EL (cell line): ENCODE results near the gene SORCS3.

Source experiments
- DNase-seq: peaks from one replicate; pipeline ENCODE4 v3.0.0-alpha.2; 2016

The SORCS3 gene

DNA sequence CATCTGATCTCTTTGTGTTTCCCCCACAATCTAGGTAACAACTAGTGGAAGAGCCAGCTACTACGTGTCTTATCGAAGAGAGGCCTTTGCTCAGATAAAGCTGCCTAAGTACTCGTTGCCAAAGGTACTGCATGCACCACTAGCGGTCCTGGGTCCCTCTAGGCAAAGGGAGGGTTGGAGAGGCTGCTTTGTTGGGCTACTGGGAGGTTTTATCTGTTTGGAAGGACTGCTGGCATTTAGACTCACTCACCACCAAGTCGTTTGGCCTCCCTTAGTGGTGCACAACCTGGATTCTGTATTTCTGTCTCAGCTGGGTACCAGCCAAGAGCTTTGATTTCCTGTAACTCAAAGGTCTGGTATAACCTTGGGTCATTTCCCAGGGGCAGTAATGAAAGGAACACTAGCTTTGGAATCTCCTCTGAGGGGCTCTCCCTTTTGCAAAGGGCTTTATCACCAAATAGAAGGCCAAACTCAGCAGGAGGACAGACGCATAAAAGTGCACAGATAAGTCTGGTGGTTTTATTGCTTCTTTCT lies 498.3 kb downstream of the SORCS3 start:
- no peak for DNase-seq

DNA sequence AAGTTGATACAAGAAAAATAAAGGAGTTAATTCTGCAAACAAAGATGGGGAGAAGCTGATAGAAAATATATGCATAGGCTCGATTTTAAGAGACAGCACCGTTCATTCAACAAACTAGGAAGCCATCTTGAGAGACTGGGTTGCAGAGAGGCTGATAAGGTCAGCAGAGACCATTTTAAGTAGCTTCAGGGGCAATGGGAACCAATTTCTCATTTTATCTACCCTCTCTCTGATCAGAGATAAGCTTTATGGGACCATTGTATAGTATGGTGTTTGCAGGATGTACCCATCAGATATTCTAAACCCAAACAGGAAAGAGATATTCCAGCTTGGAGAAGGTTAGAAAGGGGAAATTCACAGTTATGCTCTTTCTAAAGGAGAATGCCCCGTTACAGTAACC lies 499.5 kb downstream of the SORCS3 start:
- no peak for DNase-seq

DNA sequence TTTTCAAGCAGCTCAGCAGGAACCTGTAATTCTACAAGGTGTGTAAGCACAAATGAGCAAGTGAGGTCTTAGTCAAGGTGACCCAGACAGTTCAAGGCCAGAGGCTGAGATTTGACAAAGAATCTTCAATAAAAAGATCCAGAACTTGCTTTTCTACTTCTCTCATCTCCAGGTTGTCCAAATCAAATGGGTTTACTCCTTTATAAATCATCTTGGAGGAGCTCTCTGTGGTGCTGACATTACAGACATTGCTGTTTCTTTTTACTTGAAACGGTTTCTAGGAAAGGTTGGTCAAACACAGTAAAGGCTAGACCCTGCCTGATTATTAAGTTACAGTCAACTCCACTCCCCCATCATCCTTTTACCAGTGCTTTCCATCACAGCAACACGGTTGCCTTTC lies 504.6 kb downstream of the SORCS3 start:
- no peak for DNase-seq

DNA sequence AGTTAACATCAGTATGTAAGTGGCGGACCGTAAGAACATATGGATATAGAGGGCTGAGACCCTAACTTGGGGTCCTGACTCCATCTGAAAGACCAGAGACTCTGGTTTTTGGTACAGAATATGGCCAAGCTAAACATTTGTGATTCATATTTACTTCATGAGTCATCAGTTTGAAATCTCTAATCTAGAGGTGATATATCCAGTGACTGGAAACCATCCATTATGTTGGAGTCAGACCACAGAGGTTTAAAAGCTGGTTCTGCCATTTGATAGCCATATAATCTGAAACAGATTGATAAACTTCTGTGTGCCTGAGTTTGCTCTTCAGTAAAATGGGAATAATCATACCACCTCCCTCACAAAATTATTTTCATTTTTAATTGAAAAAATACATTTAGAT lies 505.3 kb downstream of the SORCS3 start:
- DNase-seq: no peak

DNA sequence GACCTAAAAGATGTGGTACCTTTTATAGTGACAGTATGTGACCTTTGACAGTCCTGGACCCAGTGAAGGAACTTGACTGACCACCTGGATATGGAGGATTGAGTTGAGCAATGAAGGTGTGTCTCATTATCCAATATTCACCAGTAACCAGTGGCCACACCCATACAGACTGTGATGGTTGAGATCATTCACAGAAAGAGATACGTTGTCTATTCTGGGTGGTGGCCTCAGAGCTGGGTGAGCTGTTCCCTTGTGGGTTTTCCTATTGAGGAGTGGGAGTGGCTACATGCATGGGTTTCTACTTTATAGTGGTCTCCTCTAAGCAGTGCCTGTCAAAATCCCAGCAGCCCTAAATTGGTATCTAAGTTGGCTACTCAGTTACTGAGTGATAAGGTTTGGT lies 507.4 kb downstream of the SORCS3 start:
- DNase-seq: no peak

DNA sequence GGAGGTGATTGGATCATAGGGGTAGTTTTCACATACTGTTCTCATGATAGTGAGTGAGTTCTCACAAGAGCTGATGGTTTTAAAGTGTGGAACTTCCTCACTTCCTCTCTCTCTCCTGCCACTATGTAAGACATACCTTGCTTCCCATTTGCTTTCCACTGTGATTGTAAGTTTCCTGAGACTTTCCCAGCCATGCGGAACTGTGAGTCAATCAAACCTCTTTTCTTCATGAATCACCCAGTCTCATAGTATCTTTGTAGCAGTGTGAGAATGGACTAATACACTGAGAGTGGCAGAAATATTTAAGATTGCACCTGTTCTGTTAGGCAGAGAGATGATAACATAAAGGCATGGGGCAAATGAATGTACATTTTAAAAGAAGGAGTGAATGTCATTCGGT lies 507.8 kb downstream of the SORCS3 start:
- DNase-seq: no peak

DNA sequence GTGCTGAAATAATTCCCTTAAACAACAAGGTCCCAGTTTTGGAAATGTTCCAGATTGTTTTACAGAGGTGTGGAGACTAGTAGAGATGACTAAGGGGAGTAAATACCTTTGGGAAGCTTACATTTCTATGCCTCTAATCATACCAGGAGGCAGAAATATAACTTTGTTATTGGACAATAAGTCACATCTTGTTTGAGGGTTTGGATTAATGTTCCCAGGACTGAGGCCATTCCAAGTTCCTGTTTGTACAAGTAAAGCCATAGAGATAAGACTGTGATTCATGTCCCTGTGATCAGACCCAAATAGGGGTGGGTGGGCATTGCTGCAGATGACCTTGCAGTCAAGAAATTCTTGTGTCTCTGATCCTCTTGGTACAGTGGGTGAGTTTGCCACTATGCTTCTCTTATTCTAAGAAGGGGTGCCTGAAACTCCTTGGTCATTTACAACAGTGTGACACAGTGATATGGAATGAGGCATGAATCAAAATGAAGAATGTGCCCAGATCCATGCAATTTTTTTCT lies 508.3 kb downstream of the SORCS3 start:
- DNase-seq: no peak

DNA sequence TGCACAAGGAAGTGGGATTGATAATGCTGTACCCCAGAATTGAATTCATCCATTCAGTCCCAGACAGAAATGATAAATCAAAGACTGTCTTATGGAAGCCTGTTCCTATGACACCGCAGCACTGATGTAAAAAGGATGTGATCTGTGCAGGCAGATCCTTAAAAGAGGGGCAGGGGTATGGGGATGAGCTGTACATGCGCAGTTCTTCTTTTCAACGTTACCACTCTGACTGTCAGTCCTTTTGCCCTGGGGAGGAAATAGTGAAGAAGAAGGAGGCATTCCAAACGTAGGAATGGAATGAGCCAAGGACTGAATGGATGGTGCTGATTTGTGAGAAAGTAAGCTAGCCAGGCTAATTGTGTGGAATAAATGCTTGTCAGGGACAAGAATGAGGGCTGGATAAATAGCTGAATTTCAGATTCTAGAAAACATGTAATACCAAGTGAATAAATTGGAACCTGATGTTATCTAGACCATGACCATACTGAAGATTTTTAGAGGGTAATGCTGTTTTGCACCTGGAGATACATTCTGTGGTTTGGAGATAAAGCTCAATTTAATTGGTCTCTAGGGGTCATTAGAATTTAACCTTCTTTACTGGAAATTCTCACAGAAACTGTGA lies 509.3 kb downstream of the SORCS3 start:
- no peak for DNase-seq

DNA sequence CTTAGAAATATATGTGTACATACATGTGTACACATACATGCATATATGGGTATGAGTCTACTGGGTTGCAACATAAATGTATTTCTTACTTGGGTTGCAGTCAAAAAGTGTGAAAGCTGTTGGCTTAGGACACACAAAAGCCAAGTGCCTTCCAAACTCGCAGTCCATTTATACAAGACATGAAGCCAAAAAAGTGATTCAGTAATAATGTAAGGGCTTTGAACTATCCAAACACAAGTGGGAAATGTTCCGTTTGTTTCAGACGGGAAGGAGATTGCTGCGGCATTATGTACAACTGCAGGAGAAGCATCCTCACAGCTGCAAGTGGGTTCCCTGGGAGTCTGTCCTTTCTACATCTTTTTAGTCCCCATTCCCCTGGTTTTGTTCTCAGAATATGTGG lies 513.6 kb downstream of the SORCS3 start:
- DNase-seq: no peak

DNA sequence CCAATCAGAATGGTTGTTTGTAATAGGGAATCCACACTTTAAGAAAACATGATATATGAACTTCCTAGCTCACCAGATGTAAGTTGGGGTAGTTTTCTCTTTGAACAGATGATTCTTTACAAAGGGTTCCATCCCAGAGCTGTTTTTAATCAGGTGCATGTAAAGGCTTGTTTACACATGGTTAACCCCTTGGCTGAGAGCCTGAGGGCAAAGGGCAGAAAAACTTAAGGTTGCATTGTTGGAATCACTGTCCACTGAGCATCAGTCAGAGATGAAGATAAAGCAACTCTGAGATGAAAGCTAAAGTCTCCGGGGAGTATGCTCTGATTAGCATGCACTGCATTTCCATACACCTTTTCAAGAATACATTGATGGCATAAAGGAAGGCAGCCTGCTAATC lies 518.2 kb downstream of the SORCS3 start:
- no peak for DNase-seq

DNA sequence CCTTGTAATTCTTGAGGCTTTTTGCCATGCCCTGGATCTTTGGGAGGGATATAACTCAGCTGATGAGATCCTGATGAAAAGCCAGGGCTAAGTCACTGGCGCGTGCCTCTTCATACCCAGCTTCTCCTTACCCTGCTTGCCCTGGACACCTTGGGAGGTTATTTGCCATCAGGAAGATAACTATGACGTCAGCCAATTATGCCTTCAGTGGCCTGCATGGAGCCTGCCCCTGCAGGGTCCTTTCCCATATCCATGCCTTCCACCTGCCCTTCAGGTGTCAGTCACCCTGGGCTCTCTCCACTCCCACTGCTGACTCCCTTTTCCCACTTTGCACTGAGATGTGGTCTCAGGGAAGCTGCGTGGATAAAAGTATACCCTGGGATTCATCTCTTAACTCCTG lies 520.1 kb downstream of the SORCS3 start:
- no peak for DNase-seq

DNA sequence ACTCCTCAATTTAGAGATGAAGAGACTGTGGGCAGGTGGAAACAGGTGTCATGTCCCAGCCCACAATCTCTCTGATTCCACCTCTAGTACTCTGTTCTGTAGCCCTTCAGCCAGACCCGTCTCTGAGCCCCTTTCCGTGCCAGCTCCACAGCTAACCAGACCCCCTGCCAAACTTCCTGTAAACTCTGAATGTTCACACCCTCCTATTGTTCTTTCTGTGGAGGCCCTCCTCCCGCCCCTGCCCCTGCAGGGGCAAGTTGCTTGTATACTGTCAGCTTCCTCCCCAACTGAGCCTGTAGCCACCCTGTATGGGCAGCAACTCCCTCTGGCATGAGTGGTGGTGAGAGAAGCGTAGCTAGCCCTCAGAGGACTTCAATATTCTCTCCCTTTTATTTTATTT lies 520.7 kb downstream of the SORCS3 start:
- DNase-seq: no peak

DNA sequence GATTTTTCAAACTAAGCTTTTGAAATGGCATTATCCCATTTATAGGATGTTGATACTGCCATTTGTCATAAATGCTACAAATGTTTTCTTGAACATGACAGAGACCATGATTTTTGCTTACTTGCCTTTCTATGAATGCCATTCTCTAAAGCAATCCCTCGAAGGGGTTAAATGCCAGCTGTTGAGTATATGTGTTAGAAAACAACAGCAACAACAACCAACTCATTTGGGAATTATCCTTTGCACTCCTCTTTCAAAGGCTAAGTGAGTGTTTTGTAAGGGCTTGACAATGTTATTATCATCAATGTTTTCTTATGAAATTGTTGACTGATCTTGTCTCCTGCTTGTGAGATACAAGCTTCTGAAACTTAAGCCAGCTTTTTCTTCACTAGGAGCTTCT lies 529.4 kb downstream of the SORCS3 start:
- DNase-seq: no peak

DNA sequence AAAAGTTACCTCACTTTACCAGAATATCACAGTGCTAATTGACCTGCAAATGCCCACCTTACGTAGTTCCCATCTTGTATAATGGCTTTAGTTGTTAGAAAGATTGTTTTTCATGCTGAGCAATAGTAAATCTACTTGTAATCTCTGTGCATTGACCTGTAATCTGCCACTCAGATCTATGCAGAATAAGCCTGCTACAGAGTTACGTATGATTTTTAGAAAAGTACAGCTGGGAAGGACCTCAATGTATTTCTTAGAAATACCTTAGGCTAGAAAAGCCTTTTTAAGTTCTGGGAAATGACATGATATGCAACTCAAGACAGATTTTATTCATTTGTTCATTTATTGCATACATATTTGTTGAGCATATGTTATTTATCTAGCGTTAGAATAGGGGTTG lies 530.9 kb downstream of the SORCS3 start:
- DNase-seq: no peak

DNA sequence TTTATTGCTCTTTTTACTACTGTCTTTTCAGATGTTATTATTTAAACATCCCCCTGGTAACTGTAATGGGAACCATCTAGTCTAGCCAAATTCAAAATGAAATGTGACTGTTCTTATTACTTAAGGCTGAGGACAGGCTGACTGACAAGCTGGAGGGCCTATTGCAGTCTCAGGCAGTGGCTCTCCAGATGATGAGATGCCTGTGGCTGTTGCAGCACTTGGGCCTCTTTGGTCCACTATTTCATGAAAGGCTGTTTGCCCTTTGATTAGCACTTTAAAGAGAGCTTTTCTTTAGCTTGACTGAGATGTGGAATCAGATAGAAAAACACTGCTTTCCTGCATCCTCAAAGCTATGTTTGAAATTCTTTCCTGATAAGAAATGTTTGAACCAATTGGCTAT lies 540.5 kb downstream of the SORCS3 start:
- no peak for DNase-seq

DNA sequence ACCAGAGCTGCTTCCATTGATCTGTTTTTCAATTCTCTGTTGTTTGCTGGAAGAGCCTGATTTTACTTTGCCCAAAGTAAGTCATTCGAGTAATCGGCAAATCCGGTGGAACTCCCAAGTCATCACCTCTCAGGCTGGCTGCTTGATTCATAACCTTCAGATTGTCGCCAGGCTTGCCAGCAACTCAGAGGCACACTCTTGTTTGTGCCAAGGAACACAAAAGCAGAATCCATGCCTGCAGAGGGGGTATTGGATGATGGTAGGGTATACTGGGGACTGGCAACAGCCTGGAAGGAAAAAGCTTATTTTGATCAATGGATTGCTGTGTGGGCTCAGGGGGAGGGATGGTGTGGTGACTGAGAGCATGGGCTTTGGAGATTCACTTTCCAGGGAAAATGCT lies 542.4 kb downstream of the SORCS3 start:
- no peak for DNase-seq

DNA sequence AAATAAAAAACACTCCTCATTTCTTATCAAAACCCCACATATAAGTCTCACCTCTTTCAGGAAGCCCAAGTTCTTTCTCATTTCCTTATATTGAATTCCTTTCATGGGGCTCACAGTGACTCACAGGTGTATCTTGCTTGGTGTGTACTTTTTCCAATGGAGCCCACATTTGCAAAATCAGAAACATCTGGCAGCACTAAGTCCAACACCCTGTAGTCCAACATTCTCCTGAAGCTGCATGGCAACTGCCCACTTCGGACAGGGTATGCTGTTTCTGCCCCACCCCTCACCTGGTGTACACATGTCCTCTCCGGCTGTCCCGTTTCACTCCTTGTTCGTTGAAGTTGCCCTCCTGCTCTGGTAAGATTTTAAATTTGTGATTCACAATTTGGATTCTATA lies 544.1 kb downstream of the SORCS3 start:
- no peak for DNase-seq

DNA sequence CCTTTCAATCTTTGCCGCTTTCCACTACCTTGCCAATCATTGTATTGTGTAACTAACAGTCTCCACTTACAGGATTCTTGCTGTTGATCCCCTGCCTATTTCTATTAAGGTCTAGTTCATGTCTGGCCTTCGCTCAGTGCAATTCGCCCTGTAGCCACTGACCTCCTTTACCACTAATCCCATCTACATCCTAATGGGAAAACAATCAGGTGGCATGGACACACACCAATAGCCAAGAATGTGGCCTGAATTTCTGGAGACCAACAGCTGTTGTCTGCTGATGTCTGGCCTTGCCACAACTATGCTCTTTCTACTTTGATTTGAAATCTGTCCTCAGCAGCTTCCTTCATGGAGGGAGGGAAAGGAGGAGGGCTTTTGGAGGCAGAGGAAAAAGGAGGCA lies 546.2 kb downstream of the SORCS3 start:
- DNase-seq: no peak

DNA sequence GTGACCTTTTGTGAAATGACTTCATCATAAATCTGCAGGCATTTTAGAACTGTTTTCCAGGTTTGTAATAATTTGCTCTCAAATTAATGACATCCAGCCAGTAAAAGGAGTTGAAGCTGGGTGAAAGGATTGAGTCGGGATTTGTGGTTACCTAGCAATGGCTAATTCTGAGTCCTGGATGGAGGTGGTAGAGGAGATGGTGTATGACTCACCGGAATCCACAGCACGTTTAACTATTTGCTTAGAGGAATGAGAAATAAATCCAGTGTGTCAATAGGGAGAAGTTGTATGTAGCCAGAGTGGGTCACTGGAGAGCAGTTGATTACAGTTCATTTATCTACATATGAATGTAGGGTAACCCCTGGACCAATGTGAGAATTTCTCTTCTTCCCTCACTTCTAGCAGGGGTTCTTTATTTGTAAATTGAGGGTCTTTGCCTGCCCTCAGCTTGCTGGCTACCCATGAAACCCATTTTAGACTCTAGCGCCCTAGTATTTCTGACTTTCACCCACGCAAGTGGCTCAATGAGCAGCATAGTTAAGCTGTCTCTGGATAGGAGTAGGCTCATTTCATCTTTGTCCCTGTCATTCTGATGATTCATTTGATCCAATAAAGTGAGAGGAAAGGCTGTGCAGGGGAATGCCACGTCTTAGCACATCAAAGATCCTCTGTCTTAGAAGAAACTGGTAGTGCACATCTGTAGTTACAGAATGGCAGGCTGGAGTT lies 547.8 kb downstream of the SORCS3 start:
- DNase-seq: no peak

DNA sequence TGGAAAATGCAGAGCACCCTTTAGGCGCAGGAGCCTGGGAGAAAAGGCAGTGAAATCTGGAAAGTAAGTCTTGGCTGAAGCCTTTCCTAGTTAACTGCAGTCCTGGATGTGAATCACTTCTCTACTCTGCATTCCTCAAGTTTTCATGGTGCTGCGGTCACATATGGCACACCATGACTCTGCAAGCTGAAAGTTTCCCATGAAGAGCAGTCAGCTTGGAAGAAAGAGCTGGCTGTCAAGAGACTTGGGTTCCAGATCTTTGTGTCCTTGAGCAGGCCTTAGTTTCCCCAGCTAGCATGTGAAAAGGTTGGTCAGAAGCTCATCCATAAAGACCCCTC lies 548.3 kb downstream of the SORCS3 start:
- DNase-seq: no peak

DNA sequence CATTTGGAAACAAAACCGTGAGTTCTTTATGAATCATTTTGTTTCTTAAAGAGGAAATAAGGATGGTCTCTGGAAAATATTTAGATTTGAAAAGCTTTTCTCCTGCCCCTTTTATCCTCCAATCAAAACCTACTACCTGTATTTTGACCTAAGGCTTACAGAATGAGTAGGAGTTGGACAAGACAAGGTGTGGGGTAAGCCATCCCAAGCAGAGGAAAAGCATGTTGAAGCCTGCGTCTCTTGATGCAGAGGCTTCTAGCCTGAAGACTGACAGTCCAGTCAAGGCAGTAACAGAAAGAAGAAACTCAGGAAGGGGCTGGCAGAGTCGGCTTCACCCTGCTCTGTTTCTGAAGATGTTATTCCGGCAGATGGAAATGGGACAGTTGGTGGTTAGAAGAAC lies 551.1 kb downstream of the SORCS3 start:
- DNase-seq: no peak

DNA sequence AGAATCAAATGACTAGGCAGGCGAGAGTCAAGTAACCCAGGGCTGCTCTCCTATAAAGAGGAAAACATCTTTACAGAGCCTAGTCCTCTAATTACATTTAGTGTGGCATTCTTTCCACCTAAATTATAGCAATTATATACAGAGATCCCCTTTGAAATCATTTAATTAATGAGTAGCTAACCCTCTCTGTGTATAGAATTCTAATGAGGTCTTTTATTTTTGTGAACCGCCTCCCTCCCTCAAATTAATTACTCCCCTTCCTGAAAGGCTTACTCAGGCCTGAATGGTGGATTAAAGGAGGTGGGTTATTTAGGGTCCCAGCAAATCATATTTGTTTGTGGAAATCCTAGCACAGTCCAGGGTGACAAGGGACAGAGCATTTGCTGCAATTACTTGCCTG lies 551.8 kb downstream of the SORCS3 start:
- no peak for DNase-seq

DNA sequence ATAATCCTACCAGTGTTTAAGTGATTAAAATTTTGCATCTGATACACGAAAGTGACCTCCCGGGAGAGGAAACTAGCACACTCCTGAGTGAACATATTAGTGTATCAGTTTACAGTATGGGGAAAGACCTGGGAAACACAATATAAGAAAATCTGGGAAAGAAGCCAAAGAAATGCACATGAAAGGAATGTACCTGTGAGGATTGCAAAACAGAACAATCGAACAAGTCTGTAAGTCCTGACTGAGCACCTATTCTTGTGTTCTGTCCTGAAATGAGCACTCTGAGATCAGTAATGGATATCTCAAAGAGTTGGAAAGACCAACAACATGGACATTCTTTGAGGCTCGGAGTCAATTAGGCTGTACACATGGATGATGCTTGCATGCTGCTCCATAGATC lies 554.7 kb downstream of the SORCS3 start:
- no peak for DNase-seq

DNA sequence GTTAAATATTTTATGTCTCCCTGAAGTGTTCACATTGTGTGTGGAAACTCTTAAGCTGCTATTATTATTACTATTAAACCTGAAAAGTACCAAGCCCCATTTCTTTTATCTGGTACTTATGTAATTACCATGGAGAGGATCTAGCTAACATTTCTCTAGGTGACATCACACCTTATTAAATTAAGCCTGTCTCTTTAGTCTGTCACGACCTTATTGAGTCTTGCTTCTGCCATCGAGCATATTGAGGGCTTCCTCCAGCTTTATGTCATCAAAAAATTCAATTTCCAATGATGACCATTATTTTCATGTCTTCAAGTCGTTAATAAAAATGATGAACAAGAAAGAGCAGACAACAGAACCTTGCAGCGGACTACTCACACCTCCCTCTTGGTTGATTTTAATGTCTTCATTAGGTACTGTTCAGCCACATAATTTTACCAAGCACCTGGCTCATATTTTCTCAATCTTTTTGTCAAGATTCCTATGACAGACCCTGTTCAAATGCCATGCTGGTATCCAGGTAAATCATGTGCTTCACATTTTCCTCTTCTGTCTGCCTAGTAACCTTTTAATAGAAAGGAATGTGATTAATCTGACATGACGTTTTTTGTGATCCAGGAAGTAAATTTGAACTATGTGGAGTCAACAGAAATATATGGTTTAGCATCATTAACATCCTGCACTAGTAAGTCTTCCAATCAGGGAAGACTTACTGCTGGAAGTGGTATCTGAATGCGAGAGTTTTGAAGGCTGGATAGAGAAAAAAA lies 556.7 kb downstream of the SORCS3 start:
- no peak for DNase-seq
